K562 (cell line): Measurements from ENCODE around the gene ATM. TPM values are rescaled to one million over a fixed set of nuclear protein-coding genes. Genes with fewer than 3 reads are reported as not detected.

Source experiments
- ATAC-seq: fragments of 200-7000 bp; cut with Tn5 transposase; 3 replicates; pipeline ENCODE4 v1.9.1; 2020; ENCODE audit warnings: moderate library complexity
- BruUV-seq: library from RNA; stranded (reverse); fragments of 400-500 nt; replicated peaks from 2 replicates; lab custom pipeline; 2021; lab: Mats Ljungman, UMichigan
- CTCF ChIA-PET: fragments of 300-600 bp; formaldehyde crosslinking; extraction: SDS; loops from one replicate; lab custom pipeline; 2021; ENCODE audit warnings: low intra/inter-chr PET ratio; lab: Yijun Ruan, JAX
- POLR2A ChIA-PET: fragments of 300-600, 350-650 bp; sonication (Branson Sonifier 250); formaldehyde crosslinking; extraction: SDS; loops from one replicate; lab custom pipeline; 2021; ENCODE audit warnings: antibody characterized with exemption, inconsistent platforms; lab: Yijun Ruan, JAX
- DNase-seq, 4 experiments: peaks; one replicate each; pipeline versions ENCODE4 v3.0.0 to v3.0.0-alpha.2; 2011 to 2018; ENCODE audit warnings: low spot score in 3 of 4, mixed read lengths in 3 of 4; ENCODE audit errors: extremely low read depth in 1 of 4
- FAIRE-seq: peaks from 2 replicates; lab custom pipeline; 2011; peaks lifted over from hg19 to GRCh38; lab: Jason Lieb, UNC
- H2AFZ ChIP-seq: 2 replicates; pipeline ENCODE4 v1.6.0; 2011; ENCODE audit warnings: low read depth, low read length, control low read depth, inconsistent platforms
- H3K27ac ChIP-seq: fragments of 200-600 bp; 3 replicates; pipeline ENCODE4 v1.8.0; 2011; ENCODE audit warnings: low read depth, mild to moderate bottlenecking, control low read depth, inconsistent platforms, low read length, moderate library complexity, mixed read lengths; ENCODE audit errors: extremely low read depth
- H3K27me3 ChIP-seq, 2 experiments: fragments of 300-600 bp in 1 of 2; 2 replicates in 1 of 2; 3 replicates in 1 of 2; pipeline versions ENCODE4 v1.6.0 to v1.8.0; 2011; ENCODE audit warnings: inconsistent platforms in 2 of 2, low read length in 2 of 2, mild to moderate bottlenecking in 1 of 2, mixed read lengths in 1 of 2, moderate library complexity in 1 of 2; ENCODE audit not compliant: control insufficient read depth in 2 of 2, insufficient read depth in 2 of 2
- H3K36me3 ChIP-seq: fragments of 300-600 bp; 3 replicates; pipeline ENCODE4 v1.8.0; 2011; ENCODE audit warnings: mild to moderate bottlenecking, low read length, inconsistent platforms; ENCODE audit not compliant: control insufficient read depth, insufficient read depth
- H3K4me1 ChIP-seq, 2 experiments: fragments of 200-600 bp in 1 of 2; replicated peaks in 1 of 2; 2 replicates in 1 of 2; 3 replicates in 1 of 2; pipeline versions ENCODE4 v1.5.1 to v1.8.0; 2011; ENCODE audit warnings: inconsistent platforms in 2 of 2, low read length in 2 of 2, mild to moderate bottlenecking in 1 of 2, mixed read lengths in 1 of 2, moderate library complexity in 1 of 2; ENCODE audit not compliant: control insufficient read depth in 2 of 2, insufficient read depth in 2 of 2
- H3K4me2 ChIP-seq: 2 replicates; pipeline ENCODE4 v1.6.1; 2011; ENCODE audit warnings: low read length, control low read depth, inconsistent platforms, mixed read lengths; ENCODE audit not compliant: insufficient read depth
- H3K4me3 ChIP-seq: fragments of 200-600 bp; sonication (generic), shearing (Covaris generic); 2 replicates; pipeline ENCODE4 v1.5.1; 2016; ENCODE audit warnings: control low read depth, inconsistent platforms
- H3K79me2 ChIP-seq: fragments of 200-600 bp; 3 replicates; pipeline ENCODE4 v1.8.0; 2011; ENCODE audit warnings: low read length, inconsistent platforms; ENCODE audit not compliant: control insufficient read depth, insufficient read depth
- H3K9ac ChIP-seq, 2 experiments: 2 replicates each; pipeline versions ENCODE4 v1.6.0 to v1.6.1; 2011; ENCODE audit warnings: low read depth in 2 of 2, low read length in 2 of 2, control low read depth in 1 of 2, inconsistent platforms in 1 of 2, mild to moderate bottlenecking in 1 of 2, mixed read lengths in 1 of 2; ENCODE audit not compliant: insufficient read depth in 1 of 2
- H3K9me1 ChIP-seq: one replicate; pipeline ENCODE4 v1.6.0; 2011; ENCODE audit warnings: inconsistent platforms, mild to moderate bottlenecking, low read length, moderate library complexity; ENCODE audit not compliant: control insufficient read depth, insufficient read depth
- H3K9me3 ChIP-seq: replicated peaks from 2 replicates; pipeline ENCODE4 v1.5.1; 2011; ENCODE audit warnings: low read depth, low read length, inconsistent platforms; ENCODE audit not compliant: control insufficient read depth, insufficient read depth
- H4K20me1 ChIP-seq: replicated peaks from 2 replicates; pipeline ENCODE4 v1.6.1; 2011; ENCODE audit warnings: low read length, inconsistent platforms, mixed read lengths; ENCODE audit not compliant: control insufficient read depth, insufficient read depth
- ATF3 ChIP-seq, 2 experiments: fragments of 450-650 bp in 1 of 2; sonication (generic) in 1 of 2; formaldehyde crosslinking in 1 of 2; IDR thresholded peaks in 1 of 2; conservative IDR thresholded peaks in 1 of 2; 2 replicates each; pipeline versions ENCODE4 v1.6.1 to v1.8.1; 2016 to 2023; ENCODE audit warnings: mild to moderate bottlenecking in 2 of 2, moderate library complexity in 2 of 2, inconsistent platforms in 1 of 2, missing genetic modification reagents in 1 of 2
- GABPB1 ChIP-seq: sonication (generic); formaldehyde crosslinking; IDR thresholded peaks from 2 replicates; pipeline ENCODE4 v1.8.0; 2022; ENCODE audit warnings: mild to moderate bottlenecking, missing genetic modification reagents
- MEIS2 ChIP-seq: fragments of 450-650 bp; IDR thresholded peaks from 2 replicates; pipeline ENCODE4 v1.6.1; 2014; ENCODE audit warnings: mild to moderate bottlenecking; ENCODE audit not compliant: partially characterized antibody
- MYC ChIP-seq, 2 experiments: fragments of 250-450 bp in 1 of 2; sonication (Bioruptor Pico) in 1 of 2; IDR thresholded peaks; 2 replicates each; pipeline versions ENCODE4 v1.5.1 to v1.6.1; 2012 to 2021; ENCODE audit warnings: low read depth in 2 of 2, borderline replicate concordance in 1 of 2, improper control_type of control experiment in 1 of 2, low read length in 1 of 2, mild to moderate bottlenecking in 1 of 2, moderate library complexity in 1 of 2
- MYNN ChIP-seq, 2 experiments: sonication (generic); formaldehyde crosslinking in 1 of 2; IDR thresholded peaks; 2 replicates each; pipeline versions ENCODE4 v1.5.0 to v1.6.1; 2016 to 2020; ENCODE audit warnings: antibody characterized with exemption in 1 of 2, missing genetic modification reagents in 1 of 2
- NRF1 ChIP-seq, 2 experiments: fragments of 450-650 bp; IDR thresholded peaks in 1 of 2; conservative IDR thresholded peaks in 1 of 2; 2 replicates each; pipeline ENCODE4 v1.6.1; 2014; ENCODE audit warnings: mild to moderate bottlenecking in 2 of 2
- POU5F1 ChIP-seq: fragments of 150-350 bp; IDR thresholded peaks from 2 replicates; pipeline ENCODE4 v1.6.1; 2014; ENCODE audit warnings: borderline replicate concordance, low read length, low read depth, mild to moderate bottlenecking; ENCODE audit not compliant: partially characterized antibody
- PRDM10 ChIP-seq: fragments of 450-650 bp; IDR thresholded peaks from 2 replicates; pipeline ENCODE4 v1.6.1; 2018; ENCODE audit not compliant: partially characterized antibody
- SAFB ChIP-seq: fragments of 200-400 bp; formaldehyde crosslinking; IDR thresholded peaks from 2 replicates; pipeline ENCODE4 v1.6.1; 2017; ENCODE audit warnings: low read depth, low read length, borderline replicate concordance
- ZBTB33 ChIP-seq: sonication (generic); formaldehyde crosslinking; IDR thresholded peaks from 2 replicates; pipeline ENCODE4 v1.8.1; 2023; ENCODE audit warnings: mild to moderate bottlenecking, missing genetic modification reagents
- ZNF561 ChIP-seq: fragments of 450-650 bp; formaldehyde crosslinking; conservative IDR thresholded peaks from 2 replicates; pipeline ENCODE4 v1.4.0; 2020; ENCODE audit warnings: mild to moderate bottlenecking, moderate library complexity
- ZNF79 ChIP-seq: fragments of 250-450 bp; sonication (Bioruptor Pico); IDR thresholded peaks from 2 replicates; pipeline ENCODE4 v1.4.0; 2020; ENCODE audit warnings: low read depth, mild to moderate bottlenecking, moderate library complexity
- WGBS: fragments of 100-300 bp; shearing (Covaris generic); methylation state at CpG from one replicate; pipeline ENCODE4 v1.1.6; 2016; ENCODE audit warnings: low coverage, mixed read lengths; ENCODE audit not compliant: insufficient coverage; ENCODE audit errors: missing lambda C conversion rate; 5-methylcytosine and 5-hydroxymethylcytosine counted together
- in situ Hi-C: fragments of 300-500 bp; cut with MboI; formaldehyde crosslinking; loops from 4 replicates; pipeline ENCODE4 v1.15.0; 2018; ENCODE audit warnings: inconsistent platforms, mixed read lengths
- intact Hi-C: fragments of 100-400 bp; cut with micrococcal nuclease; formaldehyde crosslinking; loops from 2 replicates; pipeline ENCODE4 v1.14.2; 2022
- polyA plus RNA-seq, 8 experiments: library from polyadenylated mRNA; depleted of rRNA in 4 of 8; stranded (reverse) in 5 of 8; unstranded in 3 of 8; fragments of >200 nt; fragmentation: Nextera tagmentation in 2 of 8; fragmentation: Illumina TruSeq in 1 of 8; extraction: Ambion mirVana in 2 of 8; extraction: Trizol in 1 of 8; gene quantifications; 2 replicates each; pipeline versions ENCODE4 v1.2.1 to v1.2.3, GENCODE V29; 2011 to 2014; ENCODE audit warnings: inconsistent platforms in 1 of 8, missing spikeins in 1 of 8
- total RNA-seq, 7 experiments: library from RNA; depleted of rRNA in 6 of 7; stranded (reverse); fragments of >200 nt in 6 of 7; fragmentation: Illumina TruSeq in 2 of 7; extraction: Trizol in 2 of 7; gene quantifications; 2 replicates each; pipeline versions ENCODE4 v1.2.1 to v1.2.3, GENCODE V29; 2011 to 2021; ENCODE audit warnings: low replicate concordance in 1 of 7

Gene ATM
- total and polyA plus RNA-seq, 9 of the 15 experiments (the other 6 are each of a cell fraction or from before 2014, with no cell fraction given): 8.3 to 46.8 (median 26.2) TPM

- WGBS: under 1% methylated on average over 12 of the region's 12 CpGs
- Histone ChIP-seq H3K9me3 (no peaks in the 10 kb centered on the region), H4K20me1 (peaks cover 30% of the 10 kb centered on the region), H3K79me2 (peaks cover 89% of the 10 kb centered on the region), H3K27ac (peak overlapping the region; percentile 97), H2AFZ (peak overlapping the region; percentile 70; the same call in 1 of the 2 replicates), H3K4me1 (peaks cover 15 to 51% of the 10 kb centered on the region in 2 experiments), H3K4me2 (peak overlapping the region; percentile 96), H3K9me1 (no peaks in the 10 kb centered on the region), H3K4me3 (peak overlapping the region; percentile 80), H3K27me3 (no peaks in the 10 kb centered on the region), H3K9ac (peak overlapping the region; percentile 94 to 98), H3K36me3 (peaks cover 40% of the 10 kb centered on the region)
- ChIA-PET POLR2A (interaction anchor here (0.6 kb wide), 1 partner anchor 27 kb away, joined by 6 read pairs; no protein-coding TSS in a partner anchor), CTCF (no interaction called here)
- intact Hi-C loops (loop anchor here (2.0 to 10.0 kb wide), 5 partner anchors 21 to 214 kb away; partner anchors contain the start of genes ACAT1 and CUL5), in situ Hi-C loops (no loop called here)
- ATAC-seq (no peak), FAIRE-seq (no peak), DNase-seq (peak in 1 of 4 experiments; percentile 23)
- BruUV-seq: no TSS peak
- TF ChIP-seq MYNN (IDR thresholded peaks at IDR 0.05): no peak
- TF ChIP-seq MYNN (CRISPR knock-in tag; IDR thresholded peaks at IDR 0.05): no peak
- peak; percentile 12 for TF ChIP-seq MEIS2
- no peak for TF ChIP-seq POU5F1
- no peak for TF ChIP-seq MYC (IDR thresholded peaks at IDR 0.05; ENCODE audit: low read depth, low read length)
- TF ChIP-seq MYC (CRISPR knock-in tag; IDR thresholded peaks at IDR 0.05; ENCODE audit: borderline replicate concordance, low read depth): no peak
- peak; percentile 5 for TF ChIP-seq PRDM10
- TF ChIP-seq SAFB: no peak
- TF ChIP-seq ZNF79: no peak
- TF ChIP-seq GABPB1 (CRISPR knock-in tag): peak; percentile 45; the same call in 1 of the 2 replicates
- no peak for TF ChIP-seq ATF3 (IDR thresholded peaks at IDR 0.05)
- no peak for TF ChIP-seq ATF3 (CRISPR knock-in tag; conservative IDR thresholded peaks at IDR 0.05)
- TF ChIP-seq NRF1 (conservative IDR thresholded peaks at IDR 0.05 in 1 of 2, IDR thresholded peaks at IDR 0.05 in 1 of 2): peak; percentile 55 to 59
- TF ChIP-seq ZNF561: no peak
- 0 out of 2 replicates have a peak, but pooled peaks have one; percentile 2 for TF ChIP-seq ZBTB33 (CRISPR knock-in tag)
Observed at GRCh38 chr11:108221371-108221770, 1.5 kb upstream of the ATM start.
